DMS114 treated with DMSO at 0.1 percent for 48 hours (cell line): ENCODE results near the gene SRP68.

Experiments used
- DNase-seq: peaks from one replicate; lab custom pipeline; 2025; ENCODE audit not compliant: unreplicated experiment; lab: John Stamatoyannopoulos, UW

The SRP68 gene

GRCh38 chr17:76019833-76020467 lies 52.4 kb downstream of the SRP68 start:
- DNase-seq = no peak

- DNase-seq = no peak
Measured at GRCh38 chr17:76018801-76019200, 53.5 kb downstream of the SRP68 start.

- no peak for DNase-seq
Measured at GRCh38 chr17:76018340-76018680, 54.0 kb downstream of the SRP68 start.

GRCh38 chr17:76017481-76018339 lies 54.6 kb downstream of the SRP68 start:
- DNase-seq = no peak

GRCh38 chr17:76014925-76015261 lies 57.4 kb downstream of the SRP68 start:
- no peak for DNase-seq

- peak; percentile 10 for DNase-seq
Measured at GRCh38 chr17:76014100-76014924, 58.0 kb downstream of the SRP68 start.

- DNase-seq = no peak
Measured at GRCh38 chr17:76013377-76013932, 58.9 kb downstream of the SRP68 start.

- DNase-seq = no peak
Measured at GRCh38 chr17:76011951-76012350, 60.4 kb downstream of the SRP68 start.

- no peak for DNase-seq
Measured at GRCh38 chr17:76009969-76010661, 62.2 kb downstream of the SRP68 start.

- no peak for DNase-seq
Measured at GRCh38 chr17:76009447-76009846, 62.9 kb downstream of the SRP68 start.

- no peak for DNase-seq
Measured at GRCh38 chr17:76008630-76009425, 63.5 kb downstream of the SRP68 start.

GRCh38 chr17:76008208-76008607 lies 64.1 kb downstream of the SRP68 start:
- no peak for DNase-seq

- no peak for DNase-seq
Measured at GRCh38 chr17:76007850-76008165, 64.5 kb downstream of the SRP68 start.

- no peak for DNase-seq
Measured at GRCh38 chr17:76007131-76007849, 65.0 kb downstream of the SRP68 start.

- DNase-seq = peak; percentile 12
Measured at GRCh38 chr17:76005263-76006149, 66.8 kb downstream of the SRP68 start.

GRCh38 chr17:76004750-76005262 lies 67.5 kb downstream of the SRP68 start:
- no peak for DNase-seq

GRCh38 chr17:76003915-76004314 lies 68.4 kb downstream of the SRP68 start:
- DNase-seq = no peak

GRCh38 chr17:76002100-76002499 lies 70.2 kb downstream of the SRP68 start:
- DNase-seq = no peak
